Measurements from ENCODE around the gene H2BK1. TPM values are rescaled to one million over a fixed set of nuclear protein-coding genes. Genes with fewer than 3 reads are reported as not detected.

H2BK1 gene
- total RNA-seq, 1 donor from 2014 or later, result not detected

GRCh38 chr7:151244196-151244840 lies 34.0 kb upstream of the H2BK1 start:
- DNase-seq (ENCODE audit: low read depth), result peak; percentile 33
- peaks cover 8% of the 10 kb centered on the region for H3K27me3 ChIP-seq (ENCODE audit: control insufficient read depth, insufficient read depth, low read length)
- peaks cover 5% of the 10 kb centered on the region for H3K36me3 ChIP-seq (ENCODE audit: control insufficient read depth, insufficient read depth, low read length)
- H3K4me3 ChIP-seq (ENCODE audit: low read depth, low read length), result no peak overlapping the region
- peak; percentile 83 for TF ChIP-seq CTCF (IDR thresholded peaks at IDR 0.05; ENCODE audit: insufficient read depth, low read length, severe bottlenecking)
- FAIRE-seq, result no peak

- Histone ChIP-seq H3K4me3 (ENCODE audit: low read depth, low read length) (no peak overlapping the region), H3K36me3 (ENCODE audit: control insufficient read depth, insufficient read depth, low read length) (peaks cover 8% of the 10 kb centered on the region), H3K27me3 (ENCODE audit: control insufficient read depth, insufficient read depth, low read length) (peaks cover 8% of the 10 kb centered on the region)
- no peak for DNase-seq (ENCODE audit: low read depth)
- FAIRE-seq, result no peak
- TF ChIP-seq CTCF (IDR thresholded peaks at IDR 0.05; ENCODE audit: insufficient read depth, low read length, severe bottlenecking), result no peak
Observed at GRCh38 chr7:151243408-151244195, 33.3 kb upstream of the H2BK1 start.

GRCh38 chr7:151243045-151243349 lies 32.7 kb upstream of the H2BK1 start:
- DNase-seq (ENCODE audit: low read depth), result no peak
- Histone ChIP-seq H3K36me3 (ENCODE audit: control insufficient read depth, insufficient read depth, low read length) (peaks cover 8% of the 10 kb centered on the region), H3K27me3 (ENCODE audit: control insufficient read depth, insufficient read depth, low read length) (peaks cover 8% of the 10 kb centered on the region), H3K4me3 (ENCODE audit: low read depth, low read length) (no peak overlapping the region)
- no peak for FAIRE-seq
- no peak for TF ChIP-seq CTCF (IDR thresholded peaks at IDR 0.05; ENCODE audit: insufficient read depth, low read length, severe bottlenecking)

- Histone ChIP-seq H3K27me3 (ENCODE audit: control insufficient read depth, insufficient read depth, low read length) (peaks cover 8% of the 10 kb centered on the region), H3K36me3 (ENCODE audit: control insufficient read depth, insufficient read depth, low read length) (peaks cover 11% of the 10 kb centered on the region), H3K4me3 (ENCODE audit: low read depth, low read length) (no peak overlapping the region)
- DNase-seq (ENCODE audit: low read depth) (no peak), FAIRE-seq (peak; percentile 64)
- TF ChIP-seq CTCF (IDR thresholded peaks at IDR 0.05; ENCODE audit: insufficient read depth, low read length, severe bottlenecking), result no peak
Observed at GRCh38 chr7:151242159-151243044, 32.1 kb upstream of the H2BK1 start.

GRCh38 chr7:151241755-151242096 lies 31.4 kb upstream of the H2BK1 start:
- Histone ChIP-seq H3K36me3 (ENCODE audit: control insufficient read depth, insufficient read depth, low read length) (peaks cover 13% of the 10 kb centered on the region), H3K27me3 (ENCODE audit: control insufficient read depth, insufficient read depth, low read length) (peaks cover 7% of the 10 kb centered on the region), H3K4me3 (ENCODE audit: low read depth, low read length) (no peak overlapping the region)
- peak; percentile 18 for FAIRE-seq
- DNase-seq (ENCODE audit: low read depth), result no peak
- no peak for TF ChIP-seq CTCF (IDR thresholded peaks at IDR 0.05; ENCODE audit: insufficient read depth, low read length, severe bottlenecking)
